AG04449 (cell line): Measurements from ENCODE around the gene FREM2.

Source experiments
- CTCF ChIA-PET: fragments of 350-600 bp; formaldehyde crosslinking; extraction: SDS; loops from one replicate; lab custom pipeline; 2021; ENCODE audit warnings: antibody characterized with exemption; lab: Yijun Ruan, JAX
- POLR2A ChIA-PET: fragments of 400-600, 350-600 bp; formaldehyde crosslinking; extraction: SDS; loops from one replicate; lab custom pipeline; 2020; ENCODE audit warnings: antibody characterized with exemption, inconsistent platforms; lab: Yijun Ruan, JAX
- DNase-seq: peaks from one replicate; pipeline ENCODE4 v3.0.0-alpha.2; 2010; ENCODE audit warnings: low read depth, low spot score
- H3K4me3 ChIP-seq: 2 replicates; pipeline ENCODE4 v1.5.1; 2011; ENCODE audit warnings: low read depth, mild to moderate bottlenecking, control low read depth, low read length
- TF ChIP-seq, protein P1 (sequence below): IDR thresholded peaks from one replicate; pipeline ENCODE4 v1.5.1; 2011; ENCODE audit warnings: mild to moderate bottlenecking, moderate library complexity, low read length, control low read depth, inconsistent platforms; ENCODE audit not compliant: insufficient read depth; ENCODE audit errors: missing control alignments

The FREM2 gene

DNA sequence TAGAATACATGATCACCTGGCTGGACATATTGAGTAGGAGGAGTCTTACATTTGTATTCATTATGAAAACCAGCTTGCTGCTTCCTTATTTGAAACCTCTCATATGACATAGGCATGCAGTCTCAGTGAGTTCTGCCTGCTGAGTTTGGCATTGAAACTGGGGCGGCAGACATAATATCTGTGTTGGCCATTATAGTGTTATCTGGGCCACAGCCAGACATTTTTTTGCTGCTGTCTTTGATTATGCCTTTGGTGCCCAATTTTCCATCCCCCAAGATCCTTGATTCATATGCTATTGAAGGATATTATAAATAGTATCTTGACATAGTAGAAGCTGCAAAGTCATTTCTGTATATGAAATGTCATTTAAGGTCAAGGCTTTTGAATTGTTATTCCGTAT is 15.8 kb downstream of the FREM2 start:
- ChIA-PET CTCF (no interaction called here), POLR2A (no interaction called here)
- no peak for DNase-seq
- H3K4me3 ChIP-seq: no peak overlapping the region
- TF ChIP-seq, protein P1, sequence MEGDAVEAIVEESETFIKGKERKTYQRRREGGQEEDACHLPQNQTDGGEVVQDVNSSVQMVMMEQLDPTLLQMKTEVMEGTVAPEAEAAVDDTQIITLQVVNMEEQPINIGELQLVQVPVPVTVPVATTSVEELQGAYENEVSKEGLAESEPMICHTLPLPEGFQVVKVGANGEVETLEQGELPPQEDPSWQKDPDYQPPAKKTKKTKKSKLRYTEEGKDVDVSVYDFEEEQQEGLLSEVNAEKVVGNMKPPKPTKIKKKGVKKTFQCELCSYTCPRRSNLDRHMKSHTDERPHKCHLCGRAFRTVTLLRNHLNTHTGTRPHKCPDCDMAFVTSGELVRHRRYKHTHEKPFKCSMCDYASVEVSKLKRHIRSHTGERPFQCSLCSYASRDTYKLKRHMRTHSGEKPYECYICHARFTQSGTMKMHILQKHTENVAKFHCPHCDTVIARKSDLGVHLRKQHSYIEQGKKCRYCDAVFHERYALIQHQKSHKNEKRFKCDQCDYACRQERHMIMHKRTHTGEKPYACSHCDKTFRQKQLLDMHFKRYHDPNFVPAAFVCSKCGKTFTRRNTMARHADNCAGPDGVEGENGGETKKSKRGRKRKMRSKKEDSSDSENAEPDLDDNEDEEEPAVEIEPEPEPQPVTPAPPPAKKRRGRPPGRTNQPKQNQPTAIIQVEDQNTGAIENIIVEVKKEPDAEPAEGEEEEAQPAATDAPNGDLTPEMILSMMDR: no peak

DNA sequence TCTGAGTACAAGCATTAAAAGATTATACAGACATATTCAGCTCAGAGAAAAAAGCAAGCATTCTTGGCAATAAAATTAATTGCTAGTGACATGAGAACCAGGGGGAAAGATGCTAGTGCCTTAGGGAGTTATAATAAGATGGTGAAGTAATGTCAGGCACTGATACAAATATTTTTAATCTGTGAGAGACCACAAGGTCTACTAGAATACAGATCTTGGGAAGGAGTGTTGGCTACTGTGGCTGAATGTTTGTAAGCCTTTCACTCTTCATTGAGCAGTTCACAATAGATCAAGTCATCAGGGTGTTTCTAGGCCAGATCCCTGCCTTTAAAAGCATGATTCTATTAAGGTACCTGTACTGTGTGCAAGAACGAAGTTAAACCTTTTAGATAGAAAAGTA is 16.4 kb downstream of the FREM2 start:
- POLR2A ChIA-PET: no interaction called here
- DNase-seq: no peak
- CTCF ChIA-PET: no interaction called here
- TF ChIP-seq, protein P1: no peak
- H3K4me3 ChIP-seq: no peak overlapping the region

DNA sequence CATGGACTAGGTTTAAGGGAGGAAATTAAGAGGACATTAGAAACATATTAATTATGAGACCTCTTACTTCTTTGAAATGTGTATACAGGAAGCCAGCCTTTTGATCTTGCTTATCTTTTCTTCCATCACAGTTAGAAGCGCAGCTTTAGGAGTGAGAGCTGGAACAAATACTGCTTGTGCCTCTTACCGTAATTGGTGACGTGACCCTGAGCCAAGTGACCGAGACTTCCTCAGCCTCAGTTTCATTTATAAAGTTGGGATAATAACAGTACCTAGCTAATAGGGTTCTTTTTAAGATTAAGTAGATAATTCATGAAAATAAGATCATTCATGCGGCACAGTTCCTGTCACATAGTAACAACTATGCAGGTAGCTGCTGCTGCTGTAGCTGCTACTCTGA is 18.5 kb downstream of the FREM2 start:
- ChIA-PET CTCF (no interaction called here), POLR2A (no interaction called here)
- TF ChIP-seq, protein P1: no peak
- no peak for DNase-seq
- H3K4me3 ChIP-seq: no peak overlapping the region

DNA sequence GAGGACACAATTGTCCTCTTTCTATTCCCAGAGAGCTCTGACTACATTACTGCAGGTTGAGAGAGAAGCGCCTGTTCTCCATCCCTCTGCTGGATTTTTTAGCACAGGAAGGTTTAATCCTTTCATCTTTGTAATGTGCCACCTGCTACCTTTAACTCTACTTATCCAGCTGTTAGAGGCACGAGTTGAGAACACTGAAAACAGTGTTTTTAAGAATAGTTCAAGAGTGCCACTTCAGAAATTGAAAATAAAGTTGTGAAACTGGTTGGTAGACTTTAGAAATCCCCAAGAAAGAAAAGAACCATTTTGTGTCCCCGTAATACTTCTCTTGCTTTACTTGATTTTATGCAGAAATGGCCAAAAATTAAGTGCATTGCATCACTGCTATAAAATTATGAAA is 20.6 kb downstream of the FREM2 start:
- ChIA-PET POLR2A (no interaction called here), CTCF (no interaction called here)
- TF ChIP-seq, protein P1: no peak
- DNase-seq: no peak
- no peak overlapping the region for H3K4me3 ChIP-seq

DNA sequence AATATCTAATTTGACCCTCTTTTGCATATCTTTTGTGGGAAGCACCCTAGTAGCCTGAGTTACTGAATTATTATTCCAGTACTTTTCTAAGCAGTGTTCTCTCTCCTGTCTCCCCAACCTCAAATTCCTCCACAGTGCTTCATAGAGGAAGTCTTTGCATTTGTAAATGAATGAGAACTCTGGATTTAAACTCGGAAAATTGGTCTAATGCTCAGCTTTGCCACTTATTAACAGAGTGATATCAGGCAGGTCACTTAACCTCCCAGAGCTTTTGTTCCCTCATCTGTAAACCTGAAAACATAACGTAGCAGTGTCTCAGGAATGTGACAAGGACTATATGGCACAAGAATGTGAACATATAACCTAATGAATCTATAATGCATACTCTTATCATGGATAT is 26.2 kb downstream of the FREM2 start:
- DNase-seq: no peak
- TF ChIP-seq, protein P1: no peak
- H3K4me3 ChIP-seq: no peak overlapping the region
- ChIA-PET CTCF (no interaction called here), POLR2A (no interaction called here)

DNA sequence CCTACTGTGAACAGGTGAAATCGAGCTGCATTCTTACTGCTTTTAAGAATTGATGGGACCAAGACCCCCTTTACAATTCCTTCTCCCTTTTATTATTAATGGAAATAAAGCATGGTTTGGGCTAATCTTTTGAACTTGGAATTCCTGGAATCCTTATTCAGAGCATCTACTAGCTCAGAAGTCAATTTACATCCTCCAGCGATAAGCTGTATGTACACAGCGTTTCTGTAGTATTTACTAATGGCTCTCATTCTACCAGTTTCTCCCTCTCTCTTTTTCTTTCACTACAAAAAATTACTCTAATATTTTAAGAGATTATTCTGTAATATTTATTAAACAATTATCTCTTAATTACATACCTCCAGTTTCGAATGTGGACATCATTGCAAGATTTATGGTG is 31.5 kb downstream of the FREM2 start:
- ChIA-PET CTCF (no interaction called here), POLR2A (no interaction called here)
- DNase-seq: no peak
- no peak overlapping the region for H3K4me3 ChIP-seq
- TF ChIP-seq, protein P1: no peak
